ENCODE measurements around the gene FFAR1.
"Not testable (repeated sequence)": the region's sequence is repeated elsewhere in the genome, so short reads cannot be mapped to it uniquely, and the experiment has no call there.

Gene FFAR1

DNA sequence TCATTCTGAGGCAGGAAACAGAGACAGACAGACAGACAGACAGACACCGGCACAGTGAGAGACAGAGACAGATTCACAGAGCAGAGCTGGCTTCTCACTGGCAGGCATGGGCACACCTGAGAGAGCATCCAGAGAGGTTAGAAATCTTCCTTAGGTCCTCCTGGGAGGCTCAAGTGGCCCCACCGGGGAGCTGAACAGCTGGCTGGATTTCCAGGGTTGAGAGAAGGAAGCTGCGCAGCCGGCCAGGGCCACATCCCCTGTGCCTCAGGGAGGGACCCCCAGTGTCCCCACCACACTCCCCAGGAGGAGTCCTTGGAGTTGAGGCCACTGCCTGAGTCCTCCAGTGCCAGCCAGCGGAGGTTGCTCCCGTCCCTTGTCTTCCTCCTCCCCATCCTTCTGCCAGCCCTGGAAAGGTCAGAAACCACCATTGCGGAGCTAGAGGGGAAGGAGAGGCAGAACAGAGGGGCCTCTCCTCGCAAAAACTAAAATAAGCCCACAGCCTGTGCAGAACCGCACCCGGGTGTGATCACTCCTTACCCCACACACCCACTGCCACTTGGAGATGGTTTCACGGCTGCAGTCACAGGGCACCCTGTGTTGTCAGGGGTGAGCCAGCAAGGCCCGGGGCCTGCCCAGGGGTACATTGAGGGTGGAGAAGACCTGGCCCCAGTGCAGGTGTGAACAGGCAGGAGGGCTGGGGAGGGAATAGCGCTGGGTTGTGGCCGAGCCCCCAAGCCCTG, 14.7 kb downstream of the FFAR1 start:
- peak; percentile 1 for DNase-seq (ENCODE audit: low spot score)

DNA sequence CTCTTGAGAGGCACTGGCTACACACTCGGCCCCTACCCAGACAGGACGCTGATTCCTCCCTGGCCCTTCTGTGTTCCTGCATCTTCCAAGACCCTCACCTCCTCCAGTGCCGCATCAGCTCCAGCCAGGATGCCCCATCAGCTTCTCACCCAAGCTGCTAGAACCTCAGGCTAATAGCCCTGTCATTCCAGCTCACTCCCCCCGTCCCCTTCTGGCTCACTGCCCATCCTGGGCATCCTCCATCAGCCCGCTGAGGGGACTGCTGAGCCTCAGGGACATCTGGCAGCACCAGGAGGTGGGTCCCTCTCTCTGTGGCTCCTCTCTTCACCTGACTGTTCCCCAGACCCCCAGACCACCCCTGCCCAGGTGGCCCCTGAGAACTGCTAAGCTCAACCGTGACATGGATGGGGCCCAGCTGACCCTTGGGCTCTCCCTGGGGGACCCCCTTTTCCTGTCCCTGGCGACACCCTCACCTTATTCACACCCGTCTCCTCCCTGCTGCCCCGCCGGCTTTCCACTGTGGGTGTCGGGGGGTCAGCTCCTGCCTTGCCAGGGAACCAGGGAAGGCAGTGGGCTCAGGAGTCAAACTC, 15.4 kb downstream of the FFAR1 start:
- DNase-seq (ENCODE audit: low spot score) = peak; percentile 0

DNA sequence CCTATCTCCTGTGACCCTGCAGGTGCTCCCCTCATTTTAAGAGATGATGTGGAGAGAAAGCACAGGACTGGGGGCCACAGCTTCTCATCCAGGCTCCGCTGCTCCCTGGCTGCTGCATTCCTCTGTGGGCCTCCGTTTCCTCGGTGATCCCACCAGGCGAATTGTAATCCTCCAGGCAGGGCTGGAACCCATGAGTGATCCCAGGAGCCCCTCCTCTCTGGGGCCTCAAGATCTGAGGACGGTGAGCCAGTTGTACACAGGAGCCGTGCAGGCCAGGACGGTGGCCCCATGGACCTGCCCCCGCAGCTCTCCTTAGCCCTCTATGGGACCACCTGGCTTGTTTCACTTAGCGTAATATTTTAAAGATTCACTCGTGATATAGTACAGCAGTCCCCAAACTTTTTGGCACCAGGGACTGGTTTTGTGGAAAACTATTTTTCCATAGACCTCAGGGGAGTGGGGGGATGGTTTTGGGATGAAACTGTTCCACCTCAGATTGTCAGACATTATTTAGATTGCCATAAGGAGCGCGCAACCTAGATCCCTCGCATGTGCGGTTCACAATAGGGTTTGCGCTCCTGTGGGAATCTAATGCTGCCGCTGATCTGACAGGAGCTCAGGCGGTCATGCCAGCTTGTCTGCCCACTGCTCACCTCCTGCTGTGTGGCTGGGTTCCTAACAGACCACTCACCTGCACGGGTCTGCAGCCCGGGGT, 16.2 kb downstream of the FFAR1 start:
- DNase-seq (ENCODE audit: low spot score) = no peak

DNA sequence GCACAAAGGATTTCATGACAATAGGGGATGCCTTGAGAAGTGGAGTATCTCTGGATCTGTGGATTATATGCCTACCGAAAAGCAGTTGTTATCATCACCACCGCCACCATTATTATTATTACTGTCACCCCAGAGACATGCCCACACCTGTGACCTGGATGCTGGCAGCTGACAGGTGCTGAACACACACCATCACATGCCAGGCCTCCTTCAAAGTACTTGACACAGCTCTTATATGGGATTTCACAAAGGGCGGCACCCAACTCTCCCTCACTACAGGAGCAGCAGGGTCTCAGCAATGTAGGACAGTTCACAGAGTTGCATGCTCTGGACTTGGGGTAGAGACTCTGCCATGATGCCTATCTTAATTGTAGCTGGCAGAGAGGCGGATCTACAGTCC, 17.6 kb downstream of the FFAR1 start:
- no peak for DNase-seq (ENCODE audit: low spot score)

DNA sequence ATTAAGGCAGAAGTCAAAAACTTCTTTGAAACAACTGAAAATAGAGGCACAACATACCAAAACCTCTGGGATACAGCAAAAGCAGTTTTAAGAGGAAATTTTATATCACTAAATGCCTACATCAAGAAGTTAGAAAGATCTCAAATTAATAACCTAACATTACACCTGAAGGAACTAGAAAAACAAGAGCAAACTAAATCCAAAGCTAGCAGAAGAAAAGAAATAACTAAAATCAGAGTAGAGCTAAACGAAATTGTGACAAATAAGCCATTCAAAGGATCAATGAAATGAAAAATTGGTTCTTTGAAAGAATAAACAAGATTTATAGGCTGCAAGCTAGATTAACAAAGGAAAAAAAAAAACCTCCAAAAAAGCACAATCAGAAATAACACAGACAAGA, 20.7 kb downstream of the FFAR1 start:
- no peak for DNase-seq (ENCODE audit: low spot score)

DNA sequence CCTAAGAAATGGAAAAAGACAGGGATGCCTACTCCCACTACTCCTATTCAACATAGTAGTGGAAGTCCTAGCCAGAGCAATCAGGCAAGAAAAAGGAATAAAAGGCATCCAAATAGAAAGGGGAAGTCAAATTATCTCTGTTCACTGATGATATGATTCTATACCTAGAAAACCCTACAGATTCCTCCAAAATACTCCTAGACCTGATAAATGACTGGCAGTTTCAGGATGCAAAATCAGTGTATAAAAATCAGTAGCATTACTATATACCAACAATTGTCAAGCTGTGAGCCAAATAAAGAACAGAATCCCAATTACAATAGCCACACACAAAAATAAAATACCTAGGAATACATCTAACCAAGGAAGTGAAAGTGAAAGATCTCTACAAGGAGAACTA, 21.8 kb downstream of the FFAR1 start:
- no peak for DNase-seq (ENCODE audit: low spot score)

DNA sequence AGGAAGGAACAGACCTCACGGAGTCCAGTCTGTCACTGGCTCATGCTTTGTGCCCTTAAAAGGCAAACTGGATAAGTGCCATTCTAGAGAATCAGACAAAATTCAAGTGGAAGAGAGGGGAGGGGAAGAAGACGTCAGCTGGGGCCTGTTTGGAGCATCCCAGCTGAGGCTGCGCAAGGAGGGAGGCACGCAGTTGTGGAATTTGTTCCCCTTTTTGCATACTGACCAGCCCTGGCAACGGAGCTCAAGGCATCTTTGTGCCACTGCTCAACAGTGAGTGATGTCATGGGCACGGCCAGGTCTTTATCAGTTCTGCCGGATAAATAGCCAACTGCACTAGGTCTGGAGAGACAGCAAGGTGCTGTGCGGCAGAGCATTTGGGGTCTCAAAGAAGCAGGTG, 23.0 kb downstream of the FFAR1 start, which contains the start of gene GPR42:
Gene GPR42 (plus strand): TSS at position 347 of the 400 bp plus-strand sequence. CDS start 292 bp downstream, outside the sequence.
- DNase-seq (ENCODE audit: low spot score) = no peak

DNA sequence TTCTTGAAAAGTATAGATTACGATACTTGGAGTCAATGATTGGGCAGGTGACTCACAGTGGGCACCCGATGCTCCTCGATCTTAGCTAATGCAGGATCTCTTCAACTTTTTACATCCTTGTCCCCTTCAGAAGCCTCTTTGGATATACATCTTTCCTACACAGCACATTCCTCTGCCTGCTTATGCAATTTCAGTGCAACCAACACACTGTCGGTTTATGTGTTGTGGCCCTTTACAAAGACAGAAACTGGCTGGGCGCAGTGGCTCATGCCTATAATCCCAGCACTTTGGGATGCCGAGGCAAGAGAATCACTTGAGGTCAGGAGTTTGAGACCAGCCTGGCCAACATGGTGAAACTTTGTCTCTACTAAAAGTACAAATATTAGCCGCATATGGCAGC, 25.8 kb downstream of the FFAR1 start:
- no peak for DNase-seq (ENCODE audit: low spot score)

DNA sequence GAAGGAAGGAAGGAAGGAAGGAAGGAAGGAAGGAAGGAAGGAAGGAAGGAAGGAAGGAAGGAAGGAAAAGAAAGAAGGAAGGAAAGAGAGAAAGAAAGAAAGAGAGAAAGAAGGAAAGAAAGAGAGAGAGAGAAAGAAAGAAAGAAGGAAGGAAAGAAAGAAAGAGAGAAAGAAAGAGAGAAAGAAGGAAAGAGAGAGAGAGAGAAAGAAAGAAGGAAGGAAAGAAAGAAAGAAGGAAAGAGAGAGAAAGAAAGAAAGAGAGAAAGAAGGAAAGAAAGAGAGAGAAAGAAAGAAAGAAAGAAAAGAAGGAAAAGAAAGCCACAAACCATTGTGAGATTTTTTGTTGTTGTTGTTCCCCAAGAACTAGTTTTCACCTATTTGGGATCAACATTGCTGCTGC, 26.3 kb downstream of the FFAR1 start:
- not testable (repeated sequence) for DNase-seq (ENCODE audit: low spot score)

DNA sequence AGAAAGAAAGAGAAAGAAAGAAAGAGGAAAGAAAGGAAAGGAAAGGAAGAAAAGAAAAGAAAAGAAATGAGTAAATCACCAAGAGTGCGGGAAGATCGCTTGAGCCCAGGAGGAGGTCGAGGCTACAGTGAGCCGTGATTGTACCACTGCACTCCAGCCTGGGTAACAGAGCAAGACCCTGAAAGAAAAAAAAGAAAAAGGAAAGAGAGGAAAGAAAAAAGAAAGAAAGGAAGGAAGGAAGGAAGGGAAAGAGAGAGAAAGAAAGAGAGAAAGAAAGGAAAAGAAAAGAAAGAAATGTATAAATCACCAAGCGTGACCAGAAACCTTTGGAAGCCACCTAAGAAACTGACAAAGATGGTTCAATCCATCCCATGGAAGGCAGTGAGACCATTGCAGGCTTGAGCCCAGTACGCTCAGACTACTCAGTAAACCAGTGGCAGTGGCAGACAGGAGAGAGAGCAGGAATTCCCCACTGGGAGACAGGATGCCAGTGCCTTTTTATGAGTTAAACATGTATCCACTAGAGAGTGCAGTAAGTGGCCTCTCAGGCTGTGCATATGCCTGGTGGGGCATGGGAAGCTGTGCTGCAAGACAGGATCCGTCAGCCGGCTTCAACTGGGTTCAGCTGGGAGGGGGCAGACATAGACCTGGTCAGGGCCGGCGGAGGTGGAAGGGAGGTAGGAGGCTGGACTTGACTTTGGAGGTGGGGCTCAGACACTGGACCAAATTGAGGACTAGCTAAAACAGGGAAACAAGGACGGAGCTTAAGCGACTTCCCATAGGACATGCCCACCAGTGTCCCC, 28.0 kb downstream of the FFAR1 start:
- no peak for DNase-seq (ENCODE audit: low spot score)

DNA sequence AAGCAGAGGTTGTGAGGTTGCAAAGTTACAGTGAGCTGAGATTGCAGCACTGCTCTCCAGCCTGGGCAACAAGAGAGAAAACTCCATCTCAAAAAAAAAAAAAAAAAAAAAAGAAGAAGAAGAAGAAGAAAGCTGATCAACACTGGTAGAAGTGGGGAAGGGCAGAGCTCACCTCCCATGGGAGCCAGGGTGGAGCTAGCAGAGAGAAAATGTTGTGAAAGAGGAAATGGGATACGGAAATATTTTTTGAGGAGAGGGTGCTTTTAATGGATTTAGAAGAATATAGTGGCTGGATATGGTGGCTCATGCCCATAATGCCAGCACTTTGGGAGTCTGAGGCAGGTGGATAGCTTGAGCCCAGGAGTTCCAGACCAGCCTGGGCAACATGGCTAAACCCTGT, 30.0 kb downstream of the FFAR1 start:
- DNase-seq (ENCODE audit: low spot score) = no peak

DNA sequence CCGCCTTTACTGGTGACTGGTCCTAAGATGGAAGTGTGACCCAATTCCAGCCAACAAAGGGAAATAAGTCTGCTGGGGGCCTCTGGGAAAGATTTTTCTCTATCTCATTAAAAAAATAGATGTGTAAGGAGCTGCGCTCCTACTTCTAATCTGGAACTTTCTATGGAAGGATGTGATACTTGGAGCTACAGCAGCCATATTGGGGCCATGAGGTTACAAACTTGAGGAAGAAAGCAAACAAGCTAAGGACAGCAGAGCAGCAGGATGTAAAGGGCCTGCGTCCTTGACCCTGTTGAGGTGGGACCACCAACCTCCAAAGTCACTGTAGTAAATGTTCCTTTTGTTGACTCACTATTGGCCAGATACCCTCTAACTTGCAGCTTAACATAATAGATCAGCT, 30.7 kb downstream of the FFAR1 start:
- no peak for DNase-seq (ENCODE audit: low spot score)

DNA sequence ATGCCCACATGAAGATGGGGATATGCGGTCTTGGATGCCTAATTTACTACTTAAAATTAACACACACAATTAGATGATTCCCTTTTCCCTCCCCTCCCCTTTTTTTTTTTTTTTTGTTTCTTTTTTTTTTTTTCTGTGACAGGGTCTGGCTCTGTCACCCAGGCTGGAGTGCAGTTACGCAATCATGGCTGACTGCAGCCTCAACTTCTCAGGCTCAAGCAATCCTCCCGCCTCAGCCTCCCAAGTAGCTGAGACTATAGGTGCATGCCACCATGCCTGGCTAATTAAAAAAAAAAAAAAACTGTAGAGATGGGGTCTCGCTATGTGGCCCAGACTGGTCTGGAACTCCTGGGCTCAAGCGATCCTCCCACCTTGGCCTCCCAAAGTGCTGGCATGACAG, 31.8 kb downstream of the FFAR1 start:
- DNase-seq (ENCODE audit: low spot score) = not testable (repeated sequence)

DNA sequence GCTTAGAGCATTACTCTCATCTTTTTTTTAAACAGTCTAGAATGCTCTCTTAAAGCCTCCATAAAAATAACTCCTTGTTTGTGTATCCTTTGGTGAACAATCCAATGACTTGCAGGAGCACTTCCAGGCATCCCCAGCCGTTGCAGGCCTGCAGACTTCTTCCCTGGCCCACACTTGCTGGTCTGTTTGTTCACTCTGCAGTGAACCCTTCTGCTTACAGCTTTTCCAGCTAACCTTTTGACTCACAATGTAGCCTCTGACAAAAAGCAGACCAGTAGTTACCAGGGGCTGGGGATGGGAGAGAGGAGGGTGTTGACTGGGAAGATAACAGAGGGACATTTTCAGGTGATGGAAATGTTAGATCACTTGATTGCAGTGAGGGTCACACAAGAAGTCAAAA, 32.3 kb downstream of the FFAR1 start:
- DNase-seq (ENCODE audit: low spot score) = no peak

DNA sequence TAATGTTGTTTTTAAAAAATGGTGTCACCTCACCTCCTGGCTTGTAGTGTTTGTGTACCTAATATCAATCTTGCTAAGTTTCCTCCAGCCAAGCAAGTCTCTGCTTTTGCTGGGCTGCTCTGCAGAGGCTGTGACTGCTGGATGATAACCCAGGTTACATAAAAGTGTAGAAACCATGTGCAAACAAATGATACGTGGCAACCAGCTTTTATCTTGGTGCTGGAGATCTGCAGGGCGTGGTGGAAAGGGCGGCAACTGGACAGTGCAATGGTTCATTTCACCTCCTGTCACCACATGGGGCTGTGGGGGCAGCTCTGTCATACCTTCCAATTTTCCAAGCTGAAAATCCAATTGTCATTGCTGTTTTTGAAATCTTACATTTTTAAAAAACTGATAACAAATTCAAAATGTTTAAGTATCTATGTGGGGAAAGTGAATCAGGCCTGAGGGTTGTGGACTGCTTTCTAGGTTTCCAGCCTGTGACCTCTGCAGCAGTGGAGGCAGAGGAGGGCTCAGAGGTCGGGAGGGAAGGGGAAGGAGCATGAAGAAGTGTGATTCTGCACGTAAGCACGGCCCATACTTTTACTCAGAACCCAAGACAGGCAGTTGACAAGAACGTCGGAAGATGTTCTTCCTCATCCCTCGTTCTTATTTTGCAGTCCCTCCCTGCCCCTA, 32.9 kb downstream of the FFAR1 start:
- DNase-seq (ENCODE audit: low spot score) = no peak

DNA sequence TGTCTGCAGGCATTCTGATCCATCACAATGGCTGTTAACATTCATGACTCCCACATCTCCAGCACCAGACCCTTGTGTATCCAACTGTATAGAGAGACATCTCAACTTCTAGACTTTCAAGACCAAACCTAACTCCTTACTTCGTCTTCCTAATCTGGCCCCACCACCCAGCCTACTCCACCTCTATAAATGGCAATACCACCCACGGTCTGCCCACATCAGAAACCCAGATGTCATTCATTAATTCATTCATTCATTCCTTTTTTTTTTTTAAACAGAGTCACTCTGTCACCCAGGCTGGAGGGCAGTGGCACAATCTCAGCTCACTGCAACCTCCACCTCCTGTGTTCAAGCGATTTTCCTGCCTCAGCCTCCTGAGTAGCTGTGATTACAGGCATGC, 33.6 kb downstream of the FFAR1 start:
- no peak for DNase-seq (ENCODE audit: low spot score)

DNA sequence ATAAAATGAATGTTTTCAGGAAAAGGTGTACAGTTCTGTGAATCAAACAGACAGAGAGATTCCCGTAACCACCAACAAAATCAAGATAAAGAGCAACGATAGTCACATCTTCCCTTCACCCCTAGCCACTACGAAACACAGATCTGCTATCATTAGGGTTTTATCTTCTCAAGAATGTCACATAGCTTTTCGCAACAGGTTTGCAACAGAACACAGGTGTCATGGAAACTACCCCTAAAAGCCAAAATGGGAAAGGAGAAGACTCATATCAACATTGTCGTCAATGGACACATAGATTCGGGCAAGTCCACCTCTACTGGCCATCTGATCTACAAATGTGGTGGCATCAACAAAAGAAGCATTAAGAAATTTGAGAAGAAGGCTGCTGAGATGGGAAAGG, 34.2 kb downstream of the FFAR1 start:
- DNase-seq (ENCODE audit: low spot score) = no peak

DNA sequence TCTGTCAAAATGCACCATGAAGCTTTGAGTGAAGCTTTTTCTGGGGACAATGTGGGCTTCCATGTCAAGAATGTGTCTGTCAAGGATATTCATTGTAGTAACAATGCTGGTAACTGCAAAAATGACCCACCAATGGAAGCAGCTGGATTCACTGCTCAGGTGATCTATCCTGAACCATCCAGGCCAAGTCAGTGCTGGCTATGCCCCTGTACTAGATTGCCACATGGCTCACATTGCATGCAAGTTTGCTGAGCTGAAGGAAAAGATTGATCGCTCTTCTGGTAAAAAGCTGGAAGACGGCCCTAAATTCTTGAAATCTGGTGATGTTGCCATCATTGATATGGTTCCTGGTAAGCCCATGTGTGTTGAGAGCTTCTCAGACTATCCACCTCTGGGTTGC, 35.8 kb downstream of the FFAR1 start:
- no peak for DNase-seq (ENCODE audit: low spot score)

DNA sequence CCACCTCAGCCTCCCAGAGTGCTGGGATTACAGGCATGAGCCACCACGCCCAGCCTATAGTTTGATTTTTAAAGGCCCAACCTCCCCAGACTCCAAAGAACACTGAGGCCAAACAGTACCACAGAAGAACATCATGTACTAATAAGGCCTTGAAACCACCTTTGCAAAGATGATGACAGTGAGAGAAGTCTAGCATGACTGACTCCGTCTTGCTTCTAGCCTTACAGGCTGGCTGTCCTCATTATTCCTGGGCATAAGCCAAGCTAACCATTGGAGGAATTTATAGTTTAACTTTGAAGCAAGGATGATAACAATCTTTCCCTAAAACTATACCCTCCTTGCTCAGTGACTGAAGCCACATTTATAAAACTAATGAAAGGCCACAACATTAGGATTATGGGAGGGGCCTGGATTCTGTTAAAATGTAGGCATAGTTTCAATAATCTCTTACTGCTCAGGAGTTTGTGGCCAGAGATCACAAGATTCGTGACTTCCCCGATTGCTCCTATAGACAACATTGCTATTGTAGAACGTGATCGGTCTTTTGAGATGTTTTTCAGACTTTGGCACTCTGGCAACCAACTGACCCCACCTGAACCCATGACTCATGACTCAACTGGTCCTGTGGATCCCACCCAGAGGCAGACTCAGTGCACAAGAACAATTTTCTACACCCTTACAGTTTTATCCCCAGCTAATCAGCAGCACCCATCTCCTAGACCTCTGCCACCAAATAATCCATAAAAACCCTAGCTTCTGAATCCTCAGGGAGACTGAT, 40.8 kb downstream of the FFAR1 start:
- no peak for DNase-seq (ENCODE audit: low spot score)

DNA sequence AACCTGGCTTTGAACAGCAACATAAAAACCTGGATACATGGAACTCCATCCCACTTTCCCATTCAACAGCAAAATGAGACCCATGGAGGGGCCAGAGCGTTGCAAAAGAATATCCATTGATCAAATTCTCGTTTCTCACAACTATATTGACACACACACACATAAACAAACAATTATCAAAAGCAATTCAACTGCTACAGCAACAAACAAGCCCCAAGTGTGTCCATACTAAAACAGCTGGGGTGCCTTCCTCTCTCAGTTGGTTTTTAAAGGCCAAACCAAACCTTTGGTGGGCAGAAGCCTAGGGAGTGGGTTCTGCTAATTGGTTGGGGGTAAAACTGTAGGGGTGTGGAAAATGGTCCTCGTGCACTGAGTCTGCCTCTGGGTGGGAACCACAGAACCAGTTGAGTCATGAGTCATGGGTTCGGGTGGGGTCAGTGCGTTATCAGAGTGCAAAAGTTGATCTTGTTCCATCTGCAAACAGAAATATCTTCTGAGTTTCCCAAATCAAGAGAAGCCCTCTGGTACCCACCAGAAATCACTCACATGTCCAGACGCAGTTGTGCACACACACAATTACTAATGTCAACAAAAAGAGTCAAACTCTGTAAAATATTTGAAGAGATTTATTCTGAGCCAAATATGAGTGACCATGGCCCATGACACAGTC, 41.6 kb downstream of the FFAR1 start:
- DNase-seq (ENCODE audit: low spot score) = no peak

Measured in AG20443 (cell line).